HCT116 (cell line): ENCODE results near the gene DENND10.

Experiments
- CTCF ChIP-seq, 3 experiments: fragments of 200-600 bp in 1 of 3; sonication (generic) in 1 of 3; IDR thresholded peaks in 2 of 3; conservative IDR thresholded peaks in 1 of 3; 2 replicates each; pipeline ENCODE4 v1.5.1; 2012 to 2017; ENCODE audit warnings: low read depth in 2 of 3, low read length in 2 of 3, antibody characterized with exemption in 1 of 3, borderline replicate concordance in 1 of 3, control low read depth in 1 of 3, mild to moderate bottlenecking in 1 of 3, mixed read lengths in 1 of 3, mixed run types in 1 of 3, moderate library complexity in 1 of 3; ENCODE audit not compliant: insufficient read depth in 1 of 3
- POLR2A ChIP-seq: IDR thresholded peaks from 2 replicates; pipeline ENCODE4 v1.7.0; 2011; ENCODE audit warnings: borderline replicate concordance; ENCODE audit not compliant: insufficient read depth, insufficient read length; ENCODE audit errors: extremely low read depth
- POLR2AphosphoS5 ChIP-seq: IDR thresholded peaks from 2 replicates; pipeline ENCODE4 v1.6.1; 2011; ENCODE audit warnings: mild to moderate bottlenecking, low read depth, low read length, moderate library complexity
- YY1 ChIP-seq: IDR thresholded peaks from 2 replicates; pipeline ENCODE4 v1.6.1; 2011; ENCODE audit warnings: low read length, low read depth, moderate library complexity, mild to moderate bottlenecking; ENCODE audit not compliant: insufficient replicate concordance; ENCODE audit errors: extremely low read depth

- TF ChIP-seq CTCF (IDR thresholded peaks at IDR 0.05 in 2 of 3, conservative IDR thresholded peaks at IDR 0.05 in 1 of 3; ENCODE audit: borderline replicate concordance in 1 of 3, insufficient read depth in 1 of 3, low read depth in 2 of 3, low read length in 2 of 3): no peak
- no peak for TF ChIP-seq POLR2A
- no peak for TF ChIP-seq POLR2AphosphoS5
- TF ChIP-seq YY1: no peak
Observed at GRCh38 chr10:119177708-119178371, 73.9 kb downstream of the DENND10 start.
